Ovary (tissue), 3 donors: ENCODE results near the gene IFITM10.

Source experiments
- CTCF ChIP-seq, 3 donors: fragments of 450-650 bp in 2 of 3; fragments of 200-600 bp in 1 of 3; IDR thresholded peaks; one replicate each; pipeline versions ENCODE4 v1.5.1 to v1.8.0; 2016 to 2022; ENCODE audit warnings: antibody characterized with exemption in 3 of 3, mild to moderate bottlenecking in 1 of 3
- EP300 ChIP-seq: sonication (generic); formaldehyde crosslinking; IDR thresholded peaks from one replicate; pipeline ENCODE4 v1.6.1; 2017; ENCODE audit warnings: antibody characterized with exemption
- donor health status: DM: no; HTN: no; CAD: no.

- TF ChIP-seq EP300: no peak
- TF ChIP-seq CTCF (IDR thresholded peaks at IDR 0.05): no peak
These were observed 47.2 kb upstream of the IFITM10 start for GRCh38 chr11:1797391-1798125.
